HG03432 (cell line): ENCODE measurements around the gene SYNC.
"Not testable (repeated sequence)": the region's sequence is repeated elsewhere in the genome, so short reads cannot be mapped to it uniquely, and the experiment has no call there.

Experiments used
- ATAC-seq: cut with Tn5 transposase; IDR thresholded peaks from one replicate; pipeline ENCODE4 v1.9.1; 2021; ENCODE audit warnings: mild to moderate bottlenecking, moderate library complexity; ENCODE audit not compliant: unreplicated experiment

Gene SYNC

DNA sequence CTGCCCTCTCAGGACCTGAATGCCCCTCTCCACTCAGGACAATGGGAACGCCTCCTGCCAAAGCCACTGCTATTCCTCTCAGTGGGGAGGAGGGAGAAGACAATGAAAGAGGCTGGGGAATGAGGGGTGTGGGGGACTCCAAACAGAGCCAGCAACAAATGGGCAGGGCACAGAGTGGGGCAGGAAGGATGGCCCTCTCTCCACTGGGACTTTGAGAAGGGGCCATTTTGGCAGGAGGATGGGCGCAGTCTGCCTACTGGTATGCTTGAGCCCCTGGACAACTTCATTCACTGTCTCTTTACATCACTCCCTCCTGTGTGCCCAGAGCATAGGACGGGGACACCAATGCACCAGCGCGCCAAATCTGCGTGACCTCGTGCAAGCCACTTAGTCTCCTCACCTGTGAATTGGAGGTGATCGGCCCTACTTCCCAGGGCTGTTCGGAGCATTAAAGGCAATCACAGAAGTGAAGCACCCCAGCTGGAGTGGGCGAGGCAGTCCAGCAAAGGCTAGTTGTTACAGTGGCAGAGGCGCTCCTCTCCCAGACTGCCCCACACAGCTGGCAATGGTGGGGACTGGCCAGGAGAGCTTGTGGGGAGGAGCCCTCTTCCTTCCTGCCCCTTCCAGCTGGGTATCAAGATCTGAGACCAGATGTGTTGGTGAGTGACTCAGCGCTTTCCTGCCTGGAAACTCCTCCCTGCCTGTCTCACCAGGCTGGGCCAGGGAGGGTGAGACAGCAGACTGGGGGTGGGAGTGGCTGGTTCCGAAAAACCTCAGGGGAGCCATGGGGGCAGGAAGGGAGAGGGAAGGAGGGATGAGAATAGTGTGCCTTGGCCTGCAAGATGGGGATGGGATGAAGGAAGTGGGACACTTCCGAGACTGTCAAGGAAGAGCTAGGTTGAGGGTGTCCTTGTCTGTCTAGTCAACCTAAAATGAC, 22.4 kb upstream of the SYNC start:
- no peak for ATAC-seq

GRCh38 chr1:32719681-32720275, 17.2 kb upstream of the SYNC start:
- ATAC-seq, result no peak

DNA sequence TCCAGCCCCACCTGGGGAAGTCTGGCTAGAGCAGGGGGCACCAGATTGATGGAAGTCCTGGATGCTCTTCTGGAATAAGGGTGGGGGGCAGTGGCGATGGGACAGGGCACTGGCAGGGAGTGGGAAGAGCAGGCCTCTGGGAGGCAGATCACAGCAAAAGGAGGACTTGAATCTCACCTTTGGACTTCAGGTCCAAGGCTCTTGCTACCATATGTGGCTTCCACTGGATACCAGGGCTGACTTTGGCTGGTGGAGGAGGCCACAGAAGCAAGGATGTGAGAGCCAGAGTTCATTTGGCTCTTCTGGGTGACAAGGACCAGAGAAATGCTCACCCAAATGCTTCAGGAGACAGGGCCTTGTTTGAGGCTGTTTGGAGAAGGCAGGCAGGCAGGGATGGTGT, 16.0 kb upstream of the SYNC start:
- ATAC-seq, result no peak

DNA sequence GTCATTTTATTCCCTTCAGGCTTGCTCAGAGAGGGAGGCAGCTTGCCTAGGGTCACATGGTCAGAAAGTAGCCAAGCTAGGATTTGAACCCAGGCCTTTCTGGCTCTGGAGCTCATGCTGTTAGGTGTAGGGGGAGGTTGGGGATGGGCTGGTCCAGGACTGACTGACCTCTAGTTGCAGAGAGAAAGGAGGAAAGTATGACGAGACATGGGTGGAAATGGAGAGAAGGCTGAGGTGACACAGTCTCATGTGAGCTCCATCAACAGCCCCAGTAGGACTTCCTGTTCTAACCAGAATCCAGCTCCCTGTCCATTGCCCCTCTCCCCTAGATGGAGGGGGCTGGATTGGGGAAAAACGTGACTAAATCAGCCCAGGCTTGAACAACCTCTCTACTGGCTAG, 15.5 kb upstream of the SYNC start:
- ATAC-seq, result no peak

DNA sequence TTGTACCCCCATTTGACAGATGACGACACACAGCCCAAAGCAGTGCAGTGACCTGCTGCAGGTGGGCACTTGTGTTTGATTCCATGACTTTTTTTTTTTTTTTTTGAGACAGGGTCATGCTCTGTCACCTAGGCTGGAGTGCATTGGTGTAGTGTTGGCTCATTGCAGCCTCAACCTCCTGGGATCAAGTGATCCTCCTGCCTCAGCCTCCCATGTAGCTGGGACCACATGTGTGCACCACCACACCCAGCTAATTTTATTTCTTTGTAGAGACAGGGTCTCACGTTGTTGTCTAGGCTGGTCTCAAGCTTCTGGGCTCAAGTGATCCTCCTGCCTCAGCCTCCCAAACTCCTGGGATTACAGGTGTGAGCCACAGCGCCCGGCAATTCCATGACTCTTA, 14.9 kb upstream of the SYNC start:
- ATAC-seq, result no peak

DNA sequence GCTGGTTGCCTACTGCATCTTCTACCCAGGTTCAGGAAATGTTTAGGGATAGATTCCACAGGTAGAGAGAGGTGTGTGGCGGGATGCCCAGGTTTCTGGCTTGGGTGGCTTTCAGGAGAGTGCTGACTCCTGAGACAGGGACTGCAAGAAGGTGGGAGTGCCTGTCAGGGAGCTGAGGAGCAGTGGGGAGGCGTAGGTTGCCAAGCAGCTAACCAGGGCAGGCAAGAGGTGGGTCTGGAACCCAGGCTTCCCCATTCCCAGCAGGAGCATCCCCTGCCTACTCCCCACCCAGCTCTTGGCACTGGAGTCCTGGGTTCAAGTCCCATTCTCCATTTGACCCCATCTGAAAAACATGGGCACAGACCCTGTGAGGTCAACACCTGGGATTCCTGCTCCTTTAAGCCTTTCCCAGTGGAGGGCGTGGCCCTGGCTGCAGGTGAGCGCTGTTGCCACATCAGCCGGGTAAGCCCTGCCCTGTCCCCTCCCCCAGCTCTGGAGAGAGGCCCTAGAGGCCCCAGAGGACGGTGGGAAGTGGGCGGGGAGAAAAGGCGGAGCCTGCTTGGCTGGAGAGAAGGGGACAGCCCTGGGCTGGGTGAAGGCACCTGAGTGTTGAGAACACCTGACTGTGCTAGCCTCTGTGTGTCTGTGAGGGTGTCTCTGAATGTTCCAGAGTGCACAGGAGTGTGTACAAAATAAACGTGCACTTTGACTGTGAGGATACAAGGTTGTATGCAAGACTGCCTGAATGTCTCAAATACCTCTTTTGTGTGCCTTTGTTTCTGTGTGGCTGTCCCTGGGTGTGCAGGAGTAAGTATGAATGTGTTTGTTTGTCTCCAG, 14.0 kb upstream of the SYNC start:
- peak; percentile 54 for ATAC-seq

DNA sequence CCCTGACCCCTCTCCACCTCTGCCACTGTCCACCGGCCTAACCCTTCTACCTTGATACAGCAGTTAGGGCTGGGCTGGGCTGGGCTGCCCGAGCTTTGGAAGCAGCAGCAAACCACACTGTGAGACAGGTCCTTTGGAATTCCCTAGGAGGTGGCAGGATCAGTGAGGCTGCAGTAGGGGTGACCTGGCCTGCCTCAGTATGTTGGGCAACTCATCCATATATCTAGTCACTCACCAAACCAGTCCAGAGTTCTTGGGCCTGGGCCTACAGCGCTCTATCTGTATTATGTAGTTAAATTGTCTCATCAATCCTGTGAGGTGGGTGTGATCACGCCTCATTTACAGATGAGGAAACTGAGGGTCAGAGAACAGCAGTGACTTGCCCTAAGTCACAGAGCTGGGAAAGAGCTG, 13.3 kb upstream of the SYNC start:
- ATAC-seq, result no peak

GRCh38 chr1:32714277-32714676, 11.7 kb upstream of the SYNC start:
- no peak for ATAC-seq

DNA sequence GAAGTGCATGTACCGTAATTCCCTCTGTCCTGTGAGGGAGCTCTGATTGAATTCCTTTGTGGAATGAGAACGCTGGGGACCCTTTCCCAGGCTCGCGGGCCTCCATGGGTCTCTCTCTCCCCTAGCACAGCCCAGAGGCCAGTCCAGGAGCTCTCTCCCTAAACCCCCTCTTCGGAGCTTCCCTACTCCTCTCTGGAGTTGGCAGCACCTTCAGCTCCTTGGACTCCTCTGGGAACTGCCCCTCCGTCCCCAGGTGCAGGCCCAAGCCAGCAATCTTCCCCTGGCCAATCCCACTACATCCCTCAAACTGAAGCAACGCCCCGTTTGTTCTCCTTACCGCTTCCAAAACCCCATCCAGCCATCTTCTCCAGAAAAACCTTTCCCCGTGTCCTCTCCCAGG, 10.5 kb upstream of the SYNC start:
- ATAC-seq, result no peak

DNA sequence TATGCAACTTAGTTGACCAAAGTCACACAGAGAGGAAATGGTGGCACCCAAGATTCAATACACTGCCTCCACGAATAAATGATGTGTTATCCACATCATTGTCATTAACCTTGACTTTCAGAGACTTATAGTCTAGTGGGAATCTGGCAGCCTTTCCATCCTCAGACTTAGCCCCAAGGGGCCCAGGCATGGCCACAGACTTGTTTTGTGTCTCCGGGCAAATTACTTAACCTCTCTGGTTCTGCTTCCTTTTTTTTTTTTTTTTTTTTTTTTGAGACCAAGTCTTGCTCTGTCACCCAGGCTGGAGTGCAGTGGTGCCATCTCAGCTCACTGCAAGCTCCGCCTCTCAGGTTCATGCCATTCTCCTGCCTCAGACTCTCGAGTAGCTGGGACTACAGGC, 8.7 kb upstream of the SYNC start:
- ATAC-seq, result not testable (repeated sequence)

GRCh38 chr1:32709476-32709875, 6.9 kb upstream of the SYNC start:
- no peak for ATAC-seq

DNA sequence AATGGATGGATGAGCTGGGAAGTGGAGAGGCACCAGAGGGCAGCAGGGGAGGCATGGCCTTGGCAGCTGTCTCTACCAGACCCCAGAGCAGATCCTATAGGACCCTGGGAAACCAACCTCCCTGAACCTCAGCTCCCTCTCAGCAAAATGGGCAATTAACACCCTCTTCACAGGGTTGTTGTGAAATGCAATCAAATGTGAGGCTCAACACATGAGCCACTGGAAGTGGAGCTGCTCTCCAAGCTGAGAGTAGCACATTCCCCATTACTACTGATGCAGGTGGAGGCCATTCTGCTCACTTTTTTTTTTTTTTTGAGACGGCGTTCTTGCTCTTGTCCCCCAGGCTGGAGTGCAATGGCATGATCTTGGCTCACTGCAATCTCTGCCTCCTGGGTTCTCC, 6.5 kb upstream of the SYNC start:
- no peak for ATAC-seq

DNA sequence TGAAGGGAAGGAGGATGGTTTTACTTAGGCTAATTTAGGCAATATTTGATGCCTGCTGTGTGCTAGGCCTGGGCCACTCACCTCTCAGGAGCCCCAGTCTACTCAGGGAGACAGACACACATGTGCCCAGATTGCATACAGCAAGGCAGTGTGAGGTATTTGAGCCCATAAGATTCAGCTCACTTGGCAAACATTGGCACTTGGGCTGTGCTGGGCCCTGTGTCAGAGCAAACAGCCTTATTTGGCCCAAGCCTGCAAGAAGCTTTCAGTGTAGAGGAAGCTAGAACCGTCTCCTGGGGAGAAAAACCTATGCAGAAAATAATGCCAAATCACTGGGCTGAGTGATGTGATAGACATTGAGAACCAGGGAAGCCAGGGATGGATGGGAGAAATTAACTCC, 3.9 kb upstream of the SYNC start:
- ATAC-seq, result no peak

DNA sequence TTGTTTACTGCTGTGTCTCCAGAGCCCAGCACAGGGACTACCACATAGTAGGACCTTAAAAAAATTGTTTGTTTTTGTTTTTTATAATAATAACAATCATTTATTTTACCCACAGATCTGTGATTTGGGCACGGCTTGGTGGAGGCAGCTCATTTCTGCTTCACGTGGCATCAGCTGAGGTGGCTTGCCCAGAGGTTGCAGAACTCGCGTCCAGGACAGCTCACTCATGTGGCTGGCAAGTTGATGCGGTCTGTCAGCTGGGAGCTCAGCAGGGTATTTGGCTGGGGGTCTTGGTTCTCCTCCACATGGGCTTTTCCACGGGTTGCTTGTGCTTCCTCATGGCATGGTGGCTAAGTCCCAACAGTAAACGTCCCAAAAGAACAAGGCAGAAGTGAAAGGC, 2.9 kb upstream of the SYNC start:
- ATAC-seq, result no peak

GRCh38 chr1:32703479-32704291, 1.1 kb upstream of the SYNC start:
- ATAC-seq, result no peak

DNA sequence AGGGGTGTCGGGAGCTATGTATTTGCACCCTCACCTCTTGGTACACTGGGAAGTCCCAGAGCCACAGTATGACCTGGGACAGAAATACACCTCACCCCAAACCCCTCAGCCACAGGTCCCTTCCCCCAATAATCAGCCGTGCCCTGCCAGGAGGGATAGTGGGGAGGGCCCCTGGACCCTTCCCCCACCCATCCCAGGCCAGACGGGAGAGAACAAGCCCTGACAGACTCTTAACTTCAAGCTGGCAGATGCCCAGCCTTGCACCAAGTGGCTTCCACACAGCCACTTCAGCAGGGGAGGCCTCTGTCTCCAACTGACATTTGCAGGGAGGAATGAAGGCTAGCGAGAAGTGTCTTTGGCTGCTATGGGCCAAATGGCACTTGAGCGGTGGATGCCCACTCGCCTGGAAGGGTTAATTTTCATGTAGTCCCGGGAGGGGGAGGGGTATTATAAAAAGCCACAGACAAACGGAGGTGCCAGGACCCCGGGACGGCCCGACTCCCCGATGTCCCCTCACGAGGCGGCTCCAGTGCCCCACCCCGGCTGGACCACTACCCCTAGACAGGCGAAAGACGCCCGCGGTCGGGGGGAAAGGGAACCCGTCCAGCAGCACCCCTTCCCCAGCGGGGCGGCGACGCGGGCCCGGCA, 495 bp downstream of the SYNC start:
- ATAC-seq, result no peak

DNA sequence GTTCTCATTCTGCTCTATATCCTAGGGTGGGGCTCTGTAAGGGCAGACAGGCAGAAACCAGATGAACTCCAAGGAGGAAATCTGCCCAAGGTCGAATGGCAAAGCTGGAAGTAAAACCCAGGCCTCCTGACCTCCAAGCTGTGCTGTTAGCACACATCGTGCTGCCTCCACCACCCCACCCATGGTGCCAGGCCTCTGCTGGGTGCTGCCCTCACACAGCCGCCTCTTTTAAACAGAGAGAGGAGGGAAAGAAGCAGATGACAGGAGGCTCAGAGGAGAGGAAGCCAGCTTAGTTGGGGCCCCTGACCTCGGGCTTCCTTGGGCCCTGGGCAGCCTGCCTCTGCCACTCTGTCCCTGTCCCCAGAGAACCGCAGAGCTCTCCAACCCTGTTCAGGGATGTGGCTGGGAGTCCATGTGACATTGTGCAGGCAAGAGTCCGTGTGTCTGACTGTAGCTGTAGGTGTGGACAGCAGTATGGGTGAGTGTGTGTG, 1.1 kb downstream of the SYNC start:
- ATAC-seq, result no peak

- ATAC-seq, result not testable (repeated sequence)
These were observed 5.6 kb downstream of the SYNC start for GRCh38 chr1:32696996-32697395.

- ATAC-seq, result no peak
These were observed 6.5 kb downstream of the SYNC start for GRCh38 chr1:32696041-32696440.
